Mesenteric fat pad (tissue), 1 donor: ENCODE data around the gene CACNA1E. TPM values are rescaled to one million over a fixed set of nuclear protein-coding genes. Genes with fewer than 3 reads are reported as not detected.

ENCODE experiments used
- DNase-seq: peaks from one replicate; pipeline ENCODE4 v3.0.0-alpha.2; 2020; ENCODE audit warnings: low spot score
- total RNA-seq: library from RNA; stranded (reverse); fragmentation: NEBNext Ultra II Directional; extraction: Animal tissue kit (Norgen Biotek cat#: 25700); gene quantifications from one replicate; pipeline ENCODE4 v1.2.1, GENCODE V29; 2021
- donor health status: DM: yes; HTN: yes; CAD: no.

CACNA1E gene
- total RNA-seq, 1 donor from 2014 or later = 0.45 TPM

GRCh38 chr1:181680332-181680731 is 197.0 kb downstream of the CACNA1E start:
- no peak for DNase-seq

GRCh38 chr1:181680871-181681270 is 197.6 kb downstream of the CACNA1E start:
- DNase-seq = no peak

GRCh38 chr1:181685211-181685610 is 201.9 kb downstream of the CACNA1E start:
- no peak for DNase-seq

GRCh38 chr1:181701891-181702290 is 218.6 kb downstream of the CACNA1E start:
- DNase-seq = no peak

DNA sequence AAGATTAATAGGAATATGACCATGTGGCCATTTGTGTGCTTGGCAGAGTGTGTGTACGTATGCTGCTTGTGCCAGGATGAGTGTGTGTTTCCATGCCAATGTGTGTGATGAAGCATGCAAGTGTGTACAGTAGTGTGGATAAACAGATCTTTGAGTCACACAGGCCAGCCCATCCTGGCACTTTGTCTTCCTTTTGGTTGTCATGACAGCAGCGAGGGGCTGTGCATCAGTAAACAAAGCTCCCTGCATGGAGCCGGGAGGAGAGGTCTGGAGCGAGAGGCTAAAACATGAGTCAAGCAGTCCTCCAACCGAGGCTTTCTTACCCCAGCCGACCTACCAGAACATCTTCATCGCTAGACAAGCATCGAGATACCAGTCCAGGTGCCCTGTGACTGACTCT is 221.2 kb downstream of the CACNA1E start:
- no peak for DNase-seq

GRCh38 chr1:181711820-181712219 is 228.5 kb downstream of the CACNA1E start:
- DNase-seq = no peak

GRCh38 chr1:181712711-181713110 is 229.4 kb downstream of the CACNA1E start:
- no peak for DNase-seq

DNA sequence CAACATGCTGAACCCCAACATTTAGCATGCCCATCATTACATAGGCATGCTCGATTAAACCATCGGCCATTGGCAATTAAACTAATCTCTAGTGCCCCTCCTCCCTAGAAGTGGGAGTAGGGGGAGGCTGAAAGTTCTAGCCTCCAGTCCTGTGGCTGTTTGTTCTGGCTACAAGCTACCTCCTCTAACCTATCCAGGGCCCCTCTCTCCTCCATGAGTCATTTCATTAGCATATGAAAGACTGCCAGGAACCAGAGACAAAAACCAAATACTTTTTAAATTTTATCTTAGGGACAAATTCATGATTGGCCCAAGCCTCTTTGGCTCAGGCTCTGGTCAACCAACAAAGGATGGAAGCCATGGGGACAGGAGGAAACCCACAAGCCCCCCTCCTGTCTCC is 231.1 kb downstream of the CACNA1E start:
- no peak for DNase-seq

- no peak for DNase-seq
Observed at GRCh38 chr1:181718034-181718433, 234.7 kb downstream of the CACNA1E start.

GRCh38 chr1:181726320-181727012 is 243.1 kb downstream of the CACNA1E start:
- DNase-seq = no peak

GRCh38 chr1:181730606-181731005 is 247.3 kb downstream of the CACNA1E start:
- no peak for DNase-seq

GRCh38 chr1:181732218-181732990 is 249.1 kb downstream of the CACNA1E start:
- DNase-seq = no peak

GRCh38 chr1:181733486-181733885 is 250.2 kb downstream of the CACNA1E start:
- no peak for DNase-seq

GRCh38 chr1:181737056-181737455 is 253.7 kb downstream of the CACNA1E start:
- no peak for DNase-seq

GRCh38 chr1:181739214-181739613 is 255.9 kb downstream of the CACNA1E start:
- no peak for DNase-seq

DNA sequence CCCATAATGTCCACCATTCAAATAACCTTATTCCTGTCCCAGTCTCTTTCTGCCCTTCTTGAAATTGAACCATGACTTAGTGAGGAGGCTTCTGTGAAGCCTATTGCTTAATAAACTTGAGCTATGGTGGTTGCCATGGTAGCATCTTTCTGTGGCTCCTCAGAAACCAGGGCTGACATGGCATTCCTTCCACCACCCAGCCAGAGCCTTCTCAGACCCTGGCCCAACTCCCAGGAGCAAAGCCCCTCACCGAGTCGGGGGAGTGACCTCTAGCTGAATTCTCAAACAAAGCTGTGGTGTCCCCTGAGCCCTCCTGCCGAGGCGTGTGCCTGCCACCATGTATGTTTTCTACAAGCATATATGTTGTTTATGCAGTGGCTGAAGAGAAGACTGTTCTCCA is 259.1 kb downstream of the CACNA1E start:
- no peak for DNase-seq

GRCh38 chr1:181743878-181744312 is 260.6 kb downstream of the CACNA1E start:
- no peak for DNase-seq

GRCh38 chr1:181746224-181746623 is 262.9 kb downstream of the CACNA1E start:
- DNase-seq = no peak

GRCh38 chr1:181748013-181748412 is 264.7 kb downstream of the CACNA1E start:
- no peak for DNase-seq

- DNase-seq = no peak
Observed at GRCh38 chr1:181754103-181754502, 270.8 kb downstream of the CACNA1E start.

DNA sequence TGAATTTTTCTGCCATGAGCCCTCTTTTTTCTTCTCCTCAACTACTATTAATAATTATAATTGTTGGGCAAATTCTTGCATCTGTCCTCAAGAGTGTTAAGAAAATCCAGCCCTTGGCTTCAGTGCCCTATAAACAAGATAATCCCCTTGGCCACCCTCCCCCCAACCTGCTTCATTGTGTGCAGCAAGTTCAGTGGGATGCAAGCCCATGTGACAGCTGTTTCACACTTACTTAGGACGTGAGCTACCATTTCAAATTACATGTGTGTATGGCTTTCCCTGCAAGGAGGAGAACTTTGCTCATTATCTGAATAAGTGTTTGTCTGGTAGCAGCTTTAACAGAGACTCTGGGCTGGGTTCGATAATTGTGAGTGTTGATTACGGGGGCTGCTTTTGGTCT is 276.2 kb downstream of the CACNA1E start:
- DNase-seq = no peak

DNA sequence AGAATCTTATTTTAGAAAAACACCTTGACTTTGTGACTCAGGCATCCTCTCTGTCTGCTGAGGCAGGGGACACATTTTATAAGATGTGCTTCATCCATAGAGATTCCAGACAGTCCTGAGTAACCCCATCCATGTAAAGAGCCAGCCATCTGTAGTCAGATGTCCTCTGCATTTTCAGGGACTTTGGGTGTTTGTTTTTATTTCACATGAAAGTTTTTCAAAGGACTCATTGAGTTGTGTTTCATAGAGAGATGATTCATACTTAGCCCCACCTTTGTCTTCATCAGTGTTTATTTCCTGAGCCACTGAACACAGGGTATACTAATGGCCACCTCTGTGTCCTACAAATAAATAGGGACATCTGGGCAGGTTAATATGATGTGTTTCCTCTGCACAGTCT is 280.4 kb downstream of the CACNA1E start:
- no peak for DNase-seq
